Breast epithelium (tissue), 3 donors: ENCODE data around the gene TP53I13.

Source experiments
- POLR2AphosphoS5 ChIP-seq, 3 donors: sonication (generic); formaldehyde crosslinking; IDR thresholded peaks; one replicate each; pipeline ENCODE4 v1.6.1; 2017; ENCODE audit warnings: antibody characterized with exemption in 3 of 3
- TF ChIP-seq, protein P1 (sequence below), 3 donors: fragments of 450-650 bp; IDR thresholded peaks; one replicate each; pipeline ENCODE4 v1.5.1; 2016 to 2017; ENCODE audit warnings: antibody characterized with exemption in 3 of 3, mild to moderate bottlenecking in 3 of 3, moderate library complexity in 3 of 3

DNA sequence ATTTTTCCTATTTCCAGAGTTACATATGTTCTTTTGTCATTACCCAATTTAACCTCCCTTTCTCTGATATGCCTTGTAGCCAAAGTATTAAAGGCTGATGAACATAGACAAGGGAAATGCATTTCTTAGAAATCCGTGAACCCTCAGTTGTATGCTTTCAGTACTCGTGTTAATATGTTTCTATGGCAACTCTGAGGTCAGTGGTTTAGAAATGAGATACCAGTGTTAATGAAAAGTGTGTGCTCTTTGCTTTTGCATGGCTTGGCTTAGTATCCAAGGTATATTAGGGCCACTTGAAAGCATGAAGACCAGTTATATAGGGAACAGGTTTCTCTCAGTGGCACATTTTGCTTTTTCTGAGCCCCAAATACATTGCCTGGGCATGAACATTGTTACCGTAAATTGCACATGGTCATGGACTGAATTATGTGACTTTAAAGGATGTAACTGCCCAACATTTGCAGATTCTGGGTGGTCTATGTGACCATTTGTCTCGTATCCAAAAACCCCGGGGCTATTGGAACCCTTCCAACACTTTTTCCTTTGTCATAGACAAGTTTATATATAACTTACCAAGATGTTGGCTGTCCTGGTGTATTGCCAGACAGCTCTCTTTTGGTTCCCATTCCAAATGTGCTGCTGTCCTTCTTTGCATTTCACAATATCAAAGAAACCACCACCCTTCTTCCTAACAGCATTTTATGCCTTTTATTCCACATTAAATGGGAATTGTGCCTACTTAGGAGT is 19.2 kb upstream of the TP53I13 start:
- TF ChIP-seq, protein P1, sequence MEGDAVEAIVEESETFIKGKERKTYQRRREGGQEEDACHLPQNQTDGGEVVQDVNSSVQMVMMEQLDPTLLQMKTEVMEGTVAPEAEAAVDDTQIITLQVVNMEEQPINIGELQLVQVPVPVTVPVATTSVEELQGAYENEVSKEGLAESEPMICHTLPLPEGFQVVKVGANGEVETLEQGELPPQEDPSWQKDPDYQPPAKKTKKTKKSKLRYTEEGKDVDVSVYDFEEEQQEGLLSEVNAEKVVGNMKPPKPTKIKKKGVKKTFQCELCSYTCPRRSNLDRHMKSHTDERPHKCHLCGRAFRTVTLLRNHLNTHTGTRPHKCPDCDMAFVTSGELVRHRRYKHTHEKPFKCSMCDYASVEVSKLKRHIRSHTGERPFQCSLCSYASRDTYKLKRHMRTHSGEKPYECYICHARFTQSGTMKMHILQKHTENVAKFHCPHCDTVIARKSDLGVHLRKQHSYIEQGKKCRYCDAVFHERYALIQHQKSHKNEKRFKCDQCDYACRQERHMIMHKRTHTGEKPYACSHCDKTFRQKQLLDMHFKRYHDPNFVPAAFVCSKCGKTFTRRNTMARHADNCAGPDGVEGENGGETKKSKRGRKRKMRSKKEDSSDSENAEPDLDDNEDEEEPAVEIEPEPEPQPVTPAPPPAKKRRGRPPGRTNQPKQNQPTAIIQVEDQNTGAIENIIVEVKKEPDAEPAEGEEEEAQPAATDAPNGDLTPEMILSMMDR (IDR thresholded peaks at IDR 0.05) = no peak
- no peak for TF ChIP-seq POLR2AphosphoS5 (IDR thresholded peaks at IDR 0.05)
